H1 (cell line): Measurements from ENCODE around the gene CAMK2D. TPM values are rescaled to one million over a fixed set of nuclear protein-coding genes. Genes with fewer than 3 reads are reported as not detected.

Source experiments
- CBX5 ChIP-seq: fragments of 300-800, 300-1000 bp; sonication (generic); IDR thresholded peaks from 2 replicates; pipeline ENCODE4 v1.7.1; 2016; ENCODE audit warnings: antibody characterized with exemption, low read length, low read depth
- JUND ChIP-seq: IDR thresholded peaks from 2 replicates; pipeline ENCODE4 v1.6.1; 2011; ENCODE audit warnings: mild to moderate bottlenecking, improper control_type of control experiment, low read length
- MAFK ChIP-seq: IDR thresholded peaks from 2 replicates; pipeline ENCODE4 v1.6.1; 2012; ENCODE audit warnings: low read depth, mild to moderate bottlenecking, improper control_type of control experiment, low read length
- RXRA ChIP-seq: IDR thresholded peaks from 2 replicates; pipeline ENCODE4 v1.6.1; 2011; ENCODE audit warnings: low read depth, mild to moderate bottlenecking, low read length, moderate library complexity; ENCODE audit not compliant: insufficient read depth
- TCF12 ChIP-seq: IDR thresholded peaks from 2 replicates; pipeline ENCODE4 v1.6.1; 2011; ENCODE audit warnings: low read depth, mild to moderate bottlenecking, low read length
- polyA plus RNA-seq, 7 experiments: library from polyadenylated mRNA; depleted of rRNA in 3 of 7; stranded (reverse) in 5 of 7; unstranded in 2 of 7; fragments of >200 nt in 5 of 7; fragments of 200-250 nt in 2 of 7; gene quantifications; 1 replicate in 5 of 7; 2 replicates in 1 of 7; 4 replicates in 1 of 7; pipeline versions ENCODE4 v1.2.1 to v1.2.3, GENCODE V29; 2011 to 2013; ENCODE audit warnings: missing spikeins in 2 of 7, mixed read lengths in 2 of 7
- total RNA-seq: library from RNA; stranded (reverse); fragmentation: NEBNext Ultra II Directional; extraction: Animal tissue kit (Norgen Biotek cat#: 25700); gene quantifications from 2 replicates; pipeline ENCODE4 v1.2.1, GENCODE V29; 2021

CAMK2D gene
- total and polyA plus RNA-seq, 2 of the 8 experiments (the other 6 are each of a cell fraction or from before 2014, with no cell fraction given): 3.2 to 7.0 TPM

GRCh38 chr4:113593400-113594230 is 167.9 kb downstream of the CAMK2D start (continued):
- TF ChIP-seq RXRA: no peak
- TF ChIP-seq JUND: no peak
- TF ChIP-seq MAFK: no peak
- no peak for TF ChIP-seq CBX5
- TF ChIP-seq TCF12: no peak
